Kidney epithelial cell (primary cell): ENCODE results near the gene UGT1A10. TPM values are rescaled to one million over a fixed set of nuclear protein-coding genes. Genes with fewer than 3 reads are reported as not detected.
"Not testable (repeated sequence)": the region's sequence is repeated elsewhere in the genome, so short reads cannot be mapped to it uniquely, and the experiment has no call there.

Experiments
- DNase-seq: peaks from one replicate; pipeline ENCODE4 v3.0.0-alpha.2; 2010; ENCODE audit warnings: low read depth
- H3K27me3 ChIP-seq: 2 replicates; pipeline ENCODE4 v1.6.0; 2011; ENCODE audit warnings: low read length; ENCODE audit not compliant: control insufficient read depth, insufficient read depth
- H3K36me3 ChIP-seq: 2 replicates; pipeline ENCODE4 v1.5.1; 2011; ENCODE audit warnings: low read length; ENCODE audit not compliant: control insufficient read depth, insufficient read depth
- H3K4me3 ChIP-seq: 2 replicates; pipeline ENCODE4 v1.5.1; 2011; ENCODE audit warnings: low read depth, mild to moderate bottlenecking, control low read depth, low read length
- total RNA-seq: library from RNA; depleted of rRNA; stranded (reverse); fragments of >200 nt; gene quantifications from 2 replicates; pipeline ENCODE4 v1.2.3, GENCODE V29; 2015
- TF ChIP-seq, protein P1 (sequence below): IDR thresholded peaks from 2 replicates; pipeline ENCODE4 v1.5.1; 2011; ENCODE audit warnings: mild to moderate bottlenecking, moderate library complexity, low read length, control low read depth, inconsistent platforms; ENCODE audit not compliant: insufficient read depth, poor library complexity, severe bottlenecking

The UGT1A10 gene
- total RNA-seq, 1 donor from 2014 or later: not detected

DNA sequence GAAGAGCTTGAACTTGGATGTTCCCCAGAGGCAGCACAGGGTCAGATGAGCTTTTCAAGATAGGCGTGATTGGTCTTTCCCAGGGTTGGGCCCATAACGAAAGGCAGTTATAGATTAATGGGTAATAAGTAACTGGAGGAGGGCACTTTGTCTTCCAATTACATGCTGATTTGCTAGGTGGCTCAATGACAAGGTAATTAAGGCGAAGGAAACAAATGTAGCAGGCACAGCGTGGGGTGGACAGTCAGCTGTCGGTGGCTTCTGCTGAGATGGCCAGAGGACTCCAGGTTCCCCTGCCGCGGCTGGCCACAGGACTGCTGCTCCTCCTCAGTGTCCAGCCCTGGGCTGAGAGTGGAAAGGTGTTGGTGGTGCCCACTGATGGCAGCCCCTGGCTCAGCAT lies 82.3 kb downstream of the UGT1A10 start, which contains the start of gene UGT1A4:
Gene UGT1A4 (plus strand): TSS at position 185 of the 400 bp plus-strand sequence. CDS start 85 bp downstream, at position 270.
- TF ChIP-seq, protein P1, sequence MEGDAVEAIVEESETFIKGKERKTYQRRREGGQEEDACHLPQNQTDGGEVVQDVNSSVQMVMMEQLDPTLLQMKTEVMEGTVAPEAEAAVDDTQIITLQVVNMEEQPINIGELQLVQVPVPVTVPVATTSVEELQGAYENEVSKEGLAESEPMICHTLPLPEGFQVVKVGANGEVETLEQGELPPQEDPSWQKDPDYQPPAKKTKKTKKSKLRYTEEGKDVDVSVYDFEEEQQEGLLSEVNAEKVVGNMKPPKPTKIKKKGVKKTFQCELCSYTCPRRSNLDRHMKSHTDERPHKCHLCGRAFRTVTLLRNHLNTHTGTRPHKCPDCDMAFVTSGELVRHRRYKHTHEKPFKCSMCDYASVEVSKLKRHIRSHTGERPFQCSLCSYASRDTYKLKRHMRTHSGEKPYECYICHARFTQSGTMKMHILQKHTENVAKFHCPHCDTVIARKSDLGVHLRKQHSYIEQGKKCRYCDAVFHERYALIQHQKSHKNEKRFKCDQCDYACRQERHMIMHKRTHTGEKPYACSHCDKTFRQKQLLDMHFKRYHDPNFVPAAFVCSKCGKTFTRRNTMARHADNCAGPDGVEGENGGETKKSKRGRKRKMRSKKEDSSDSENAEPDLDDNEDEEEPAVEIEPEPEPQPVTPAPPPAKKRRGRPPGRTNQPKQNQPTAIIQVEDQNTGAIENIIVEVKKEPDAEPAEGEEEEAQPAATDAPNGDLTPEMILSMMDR: no peak
- Histone ChIP-seq H3K36me3 (no peaks in the 10 kb centered on the region), H3K27me3 (no peaks in the 10 kb centered on the region), H3K4me3 (no peak within 1 kb of the TSS)
- no peak for DNase-seq

DNA sequence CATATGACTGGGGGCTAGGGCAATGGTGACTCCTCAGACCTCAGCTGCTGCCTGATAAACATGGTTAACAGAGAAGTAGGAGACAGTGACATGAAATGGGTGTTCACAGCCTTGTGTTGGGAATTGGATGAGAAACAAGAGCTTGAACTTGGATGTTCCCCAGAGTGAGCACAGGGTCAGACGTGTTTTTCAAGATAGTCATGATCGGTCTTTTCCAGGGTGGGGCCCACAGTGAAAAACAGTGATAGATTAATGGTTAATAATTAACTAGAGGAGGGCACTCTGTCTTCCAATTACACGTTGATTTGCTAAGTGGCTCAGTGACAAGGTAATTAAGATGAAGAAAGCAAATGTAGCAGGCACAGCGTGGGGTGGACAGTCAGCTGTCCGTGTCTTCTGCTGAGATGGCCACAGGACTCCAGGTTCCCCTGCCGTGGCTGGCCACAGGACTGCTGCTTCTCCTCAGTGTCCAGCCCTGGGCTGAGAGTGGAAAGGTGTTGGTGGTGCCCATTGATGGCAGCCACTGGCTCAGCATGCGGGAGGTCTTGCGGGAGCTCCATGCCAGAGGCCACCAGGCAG lies 92.6 kb downstream of the UGT1A10 start, which contains the start of gene UGT1A3:
Gene UGT1A3 (plus strand): TSS at position 320 of the 579 bp plus-strand sequence. CDS start 85 bp downstream, at position 405.
- Histone ChIP-seq H3K4me3 (no peak within 1 kb of the TSS), H3K27me3 (no peaks in the 10 kb centered on the region), H3K36me3 (no peaks in the 10 kb centered on the region)
- DNase-seq: no peak
- TF ChIP-seq, protein P1: no peak

DNA sequence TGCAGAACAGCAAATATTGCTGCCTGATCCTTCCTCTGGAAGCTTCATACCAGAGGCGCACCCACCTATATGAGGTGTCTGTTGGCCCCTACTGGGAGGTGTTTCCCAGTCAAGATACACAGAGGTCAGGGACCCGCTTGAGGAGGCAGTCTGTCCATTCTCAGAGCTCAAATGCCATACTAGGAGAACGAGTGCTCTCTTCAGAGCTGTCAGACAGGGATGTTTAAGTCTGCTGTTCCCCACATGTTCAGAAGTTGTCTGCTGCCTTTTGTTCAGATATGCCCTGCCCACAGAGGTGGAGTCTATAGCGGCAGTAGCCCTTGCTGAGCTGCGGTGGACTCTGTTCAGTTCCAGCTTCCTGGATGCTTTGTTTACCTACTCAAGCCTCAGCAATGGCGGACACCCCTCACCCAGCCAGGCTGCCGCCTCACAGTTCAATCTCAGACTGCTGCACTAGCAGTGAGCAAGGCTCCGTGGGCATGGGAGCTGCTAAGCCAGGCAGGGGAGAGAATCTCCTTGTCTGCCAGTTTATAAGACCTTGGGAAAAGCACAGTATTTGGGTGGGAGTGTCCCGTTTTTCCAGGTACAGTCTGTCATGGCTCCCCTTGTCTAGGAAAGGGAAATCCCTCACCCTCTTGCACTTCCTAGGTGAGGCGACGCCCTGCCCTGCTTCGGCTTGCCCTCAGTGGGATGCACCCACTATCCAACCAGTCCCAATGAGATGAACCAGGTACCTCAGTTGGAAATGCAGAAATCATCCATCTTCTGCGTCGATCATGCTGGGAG lies 100.8 kb downstream of the UGT1A10 start:
- not testable (repeated sequence) for H3K27me3 ChIP-seq, DNase-seq, H3K4me3 ChIP-seq, H3K36me3 ChIP-seq

DNA sequence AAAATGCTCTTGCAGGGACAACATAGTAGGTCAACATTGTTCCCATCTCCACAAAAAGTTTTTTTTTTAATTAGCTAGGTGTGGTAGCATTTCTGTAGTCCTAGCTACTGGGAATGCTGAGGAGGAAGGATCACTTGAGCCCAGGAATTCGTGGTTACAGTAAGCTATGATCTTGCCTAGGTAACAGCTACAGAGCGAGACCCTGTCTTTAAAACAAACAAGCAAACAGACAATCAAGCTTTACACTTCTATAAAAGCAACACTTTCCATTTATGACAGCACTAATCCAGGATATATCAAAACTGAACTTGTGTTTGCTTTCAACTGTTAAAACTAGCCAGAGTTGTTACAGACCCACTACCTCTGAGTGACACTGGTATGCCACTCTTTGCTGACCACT lies 104.6 kb downstream of the UGT1A10 start:
- Histone ChIP-seq H3K36me3 (no peaks in the 10 kb centered on the region), H3K4me3 (no peak overlapping the region), H3K27me3 (no peaks in the 10 kb centered on the region)
- TF ChIP-seq, protein P1: no peak
- DNase-seq: no peak

DNA sequence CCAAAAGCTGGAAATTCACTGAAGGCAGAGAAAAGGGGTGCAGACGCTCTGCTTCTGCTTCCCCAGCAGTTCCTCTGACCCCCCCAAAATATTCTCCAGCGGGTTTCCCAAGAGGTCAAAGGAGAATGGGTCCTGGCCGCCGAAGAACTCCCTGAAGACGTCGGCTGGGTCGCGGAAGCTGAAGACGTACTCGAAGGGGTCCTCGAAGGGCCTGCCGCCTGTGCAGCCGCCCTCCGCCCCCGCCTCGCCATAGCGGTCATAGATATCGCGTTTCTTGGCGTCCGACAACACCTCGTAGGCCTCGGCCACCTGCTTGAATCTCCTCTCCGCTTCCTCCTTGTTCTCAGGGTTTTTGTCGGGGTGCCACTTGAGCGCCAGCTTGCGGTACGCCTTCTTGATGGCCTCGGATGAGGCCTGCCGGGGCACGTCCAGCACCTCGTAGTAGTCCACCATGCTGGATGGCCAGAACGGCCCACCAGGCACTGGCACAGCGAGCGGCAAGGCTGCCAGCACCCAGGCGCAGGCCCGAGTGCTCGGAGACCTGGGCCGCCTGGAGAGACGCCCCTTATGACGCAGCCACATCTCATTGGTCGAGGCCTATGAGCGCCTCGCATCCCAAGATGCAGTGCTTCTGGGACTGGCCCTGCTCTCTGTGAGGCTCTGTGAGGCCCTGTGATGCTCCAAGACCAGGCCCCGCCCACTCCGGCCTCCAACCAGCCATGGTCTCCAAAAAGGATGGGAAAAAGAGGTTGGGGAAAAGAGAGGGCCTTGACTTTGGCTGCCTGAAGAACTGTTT lies 107.4 kb downstream of the UGT1A10 start:
- Histone ChIP-seq H3K4me3 (no peak overlapping the region), H3K27me3 (no peaks in the 10 kb centered on the region), H3K36me3 (no peaks in the 10 kb centered on the region)
- TF ChIP-seq, protein P1: no peak
- no peak for DNase-seq

DNA sequence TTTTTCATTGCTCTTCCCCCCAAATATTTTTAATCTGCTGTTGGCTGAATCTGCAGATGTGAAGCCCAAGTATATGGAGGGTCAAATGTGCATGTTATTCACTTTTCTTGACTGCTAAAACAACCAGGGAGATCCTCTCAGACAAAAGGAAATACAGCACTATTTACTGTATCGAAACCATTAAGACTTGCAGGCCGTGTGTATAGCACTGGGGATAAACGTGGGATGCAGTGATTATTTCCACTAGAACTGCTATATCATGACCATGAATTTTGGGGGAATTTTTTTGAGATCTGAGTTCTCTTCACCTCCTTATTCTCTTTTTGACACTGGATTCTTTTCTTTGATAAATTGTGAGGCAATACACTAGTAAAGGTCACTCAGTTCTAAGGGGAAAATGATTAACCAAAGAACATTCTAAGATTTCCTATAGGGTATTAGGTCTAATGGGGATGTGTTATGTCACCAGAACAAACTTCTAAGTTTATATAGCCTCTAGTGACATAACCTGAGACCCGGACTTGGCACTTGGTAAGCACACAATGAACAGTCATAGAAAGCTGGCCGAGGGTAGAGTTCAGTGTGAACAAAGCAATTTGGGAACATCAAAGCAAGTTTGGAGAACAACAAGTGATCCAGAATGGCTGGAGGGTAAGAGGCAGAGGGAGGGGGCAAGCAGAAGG lies 109.0 kb downstream of the UGT1A10 start:
- Histone ChIP-seq H3K4me3 (no peak overlapping the region), H3K36me3 (no peaks in the 10 kb centered on the region), H3K27me3 (no peaks in the 10 kb centered on the region)
- DNase-seq: no peak
- TF ChIP-seq, protein P1: no peak

DNA sequence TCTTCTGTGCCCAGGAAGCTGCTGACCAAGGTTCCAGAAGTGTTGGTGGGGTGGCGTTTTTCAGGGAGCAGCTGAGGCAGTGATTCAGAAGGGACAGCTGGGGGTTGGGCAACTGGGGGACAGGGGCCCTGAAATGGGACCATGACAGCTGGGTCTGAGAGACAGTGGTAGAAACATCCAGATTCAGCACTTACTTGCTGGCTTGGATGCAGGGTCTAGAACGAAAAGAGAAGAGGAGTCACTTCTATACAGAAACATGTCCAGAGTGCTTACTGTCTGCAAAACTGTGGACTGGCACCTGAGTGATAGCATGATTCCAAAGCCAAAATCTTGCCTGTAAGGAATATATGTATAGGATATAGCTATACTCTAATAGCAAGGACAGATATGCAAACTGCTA lies 109.6 kb downstream of the UGT1A10 start:
- not testable (repeated sequence) for H3K27me3 ChIP-seq, DNase-seq

More for the DNA sequence above, 109.6 kb downstream of the UGT1A10 start:
- not testable (repeated sequence) for H3K4me3 ChIP-seq, H3K36me3 ChIP-seq
